Measurements from ENCODE around the gene TMEM131.
"Not testable (repeated sequence)": the region's sequence is repeated elsewhere in the genome, so short reads cannot be mapped to it uniquely, and the experiment has no call there.

The TMEM131 gene

GRCh38 chr2:97716695-97717612 lies 278.8 kb downstream of the TMEM131 start:
- DNase-seq = no peak

GRCh38 chr2:97715951-97716694 lies 279.6 kb downstream of the TMEM131 start:
- no peak for DNase-seq

GRCh38 chr2:97714950-97715652 lies 280.6 kb downstream of the TMEM131 start:
- DNase-seq = no peak

GRCh38 chr2:97714084-97714949 lies 281.4 kb downstream of the TMEM131 start:
- no peak for DNase-seq

GRCh38 chr2:97713296-97714083 lies 282.3 kb downstream of the TMEM131 start, which contains the start of gene ZAP70:
Gene ZAP70, plus strand, starts transcription at chr2:97713576. Its CDS starts 10,461 bp downstream, at chr2:97724037.
- no peak for DNase-seq

- DNase-seq = no peak
These were observed 283.0 kb downstream of the TMEM131 start for GRCh38 chr2:97712693-97713295.

GRCh38 chr2:97712175-97712574 lies 283.6 kb downstream of the TMEM131 start:
- DNase-seq = not testable (repeated sequence)

- DNase-seq = no peak
These were observed 284.4 kb downstream of the TMEM131 start for GRCh38 chr2:97711394-97711711.

GRCh38 chr2:97708608-97709007 lies 287.1 kb downstream of the TMEM131 start:
- no peak for DNase-seq

GRCh38 chr2:97708048-97708380 lies 287.7 kb downstream of the TMEM131 start:
- DNase-seq = no peak

GRCh38 chr2:97707362-97708047 lies 288.2 kb downstream of the TMEM131 start:
- no peak for DNase-seq

GRCh38 chr2:97706708-97707345 lies 288.9 kb downstream of the TMEM131 start:
- no peak for DNase-seq
